HepG2 (cell line): ENCODE results near the gene RBM22. TPM values are rescaled to one million over a fixed set of nuclear protein-coding genes. Genes with fewer than 3 reads are reported as not detected.

Experiments
- ATAC-seq: fragments of 200-7000 bp; cut with Tn5 transposase; 3 replicates; pipeline ENCODE4 v1.9.1; 2020; ENCODE audit warnings: mild to moderate bottlenecking, moderate library complexity
- BruUV-seq: library from RNA; stranded (reverse); fragments of 400-500 nt; replicated peaks from 2 replicates; lab custom pipeline; 2021; lab: Mats Ljungman, UMichigan
- CTCF ChIA-PET: fragments of 300-600 bp; formaldehyde crosslinking; extraction: SDS; loops from one replicate; lab custom pipeline; 2021; ENCODE audit warnings: low total read pairs, inconsistent platforms, low intra/inter-chr PET ratio; lab: Yijun Ruan, JAX
- POLR2A ChIA-PET: fragments of 350-600 bp; sonication (Branson Sonifier 250); formaldehyde crosslinking; loops from one replicate; lab custom pipeline; 2020; ENCODE audit warnings: antibody characterized with exemption, inconsistent platforms; lab: Yijun Ruan, JAX
- DNase-seq: peaks from one replicate; pipeline ENCODE4 v3.0.0-alpha.2; 2015; ENCODE audit warnings: low spot score
- FAIRE-seq: peaks from 3 replicates; lab custom pipeline; 2011; peaks lifted over from hg19 to GRCh38; lab: Jason Lieb, UNC
- H2AFZ ChIP-seq: one replicate; pipeline ENCODE4 v1.6.1; 2011; ENCODE audit warnings: low read length, inconsistent platforms
- H3K27ac ChIP-seq: fragments of 300-600 bp; 3 replicates; pipeline ENCODE4 v1.8.0; 2011; ENCODE audit warnings: mixed run types, mild to moderate bottlenecking, mixed read lengths, low read length, inconsistent platforms; ENCODE audit not compliant: insufficient read depth; ENCODE audit errors: extremely low read length
- H3K27me3 ChIP-seq, 2 experiments: fragments of 200-600 bp in 1 of 2; 2 replicates in 1 of 2; 3 replicates in 1 of 2; pipeline versions ENCODE4 v1.6.0 to v1.8.0; 2011; ENCODE audit warnings: low read length in 2 of 2, mild to moderate bottlenecking in 2 of 2, moderate library complexity in 2 of 2, inconsistent platforms in 1 of 2; ENCODE audit not compliant: insufficient read depth in 2 of 2, control insufficient read depth in 1 of 2
- H3K36me3 ChIP-seq, 2 experiments: fragments of 200-600 bp in 1 of 2; replicated peaks in 1 of 2; 2 replicates in 1 of 2; 3 replicates in 1 of 2; pipeline versions ENCODE4 v1.5.1 to v1.8.0; 2011; ENCODE audit warnings: low read length in 2 of 2, inconsistent platforms in 1 of 2; ENCODE audit not compliant: insufficient read depth in 2 of 2, control insufficient read depth in 1 of 2
- H3K4me1 ChIP-seq: 2 replicates; pipeline ENCODE4 v1.5.1; 2012; ENCODE audit warnings: low read length, inconsistent platforms; ENCODE audit not compliant: insufficient read depth
- H3K4me2 ChIP-seq: 2 replicates; pipeline ENCODE4 v1.6.0; 2011; ENCODE audit warnings: low read depth, low read length, inconsistent platforms
- H3K4me3 ChIP-seq, 3 experiments: fragments of 200-600 bp in 1 of 3; sonication (generic), shearing (Covaris generic) in 1 of 3; replicated peaks in 1 of 3; 2 replicates each; pipeline ENCODE4 v1.5.1; 2011 to 2016; ENCODE audit warnings: low read length in 3 of 3, inconsistent platforms in 2 of 3, low read depth in 2 of 3, mild to moderate bottlenecking in 2 of 3, control low read depth in 1 of 3, mixed read lengths in 1 of 3; ENCODE audit not compliant: insufficient read depth in 1 of 3
- H3K79me2 ChIP-seq: one replicate; pipeline ENCODE4 v1.6.1; 2011; ENCODE audit warnings: low read length, inconsistent platforms; ENCODE audit not compliant: insufficient read depth
- H3K9ac ChIP-seq: 2 replicates; pipeline ENCODE4 v1.6.0; 2011; ENCODE audit warnings: mild to moderate bottlenecking, low read depth, low read length, inconsistent platforms; ENCODE audit not compliant: insufficient read depth
- H3K9me3 ChIP-seq: 2 replicates; pipeline ENCODE4 v1.5.1; 2012; ENCODE audit warnings: mild to moderate bottlenecking, low read length
- H4K20me1 ChIP-seq: 2 replicates; pipeline ENCODE4 v1.6.0; 2011; ENCODE audit warnings: inconsistent platforms, mild to moderate bottlenecking, low read length, moderate library complexity; ENCODE audit not compliant: insufficient read depth
- PTBP1 ChIP-seq: fragments of 200-400 bp; formaldehyde crosslinking; IDR thresholded peaks from 2 replicates; pipeline ENCODE4 v1.6.1; 2018; ENCODE audit warnings: low read length, low read depth; ENCODE audit not compliant: poor library complexity, severe bottlenecking
- SRSF1 ChIP-seq: fragments of 200-400 bp; formaldehyde crosslinking; optimal IDR thresholded peaks from 2 replicates; pipeline ENCODE3; 2017; ENCODE audit warnings: mild to moderate bottlenecking, low read depth, low read length, moderate library complexity
- ZNF749 ChIP-seq: sonication (generic); formaldehyde crosslinking; IDR thresholded peaks from 2 replicates; pipeline ENCODE4 v1.8.0; 2022; ENCODE audit warnings: mild to moderate bottlenecking, missing genetic modification reagents, moderate library complexity, borderline replicate concordance
- WGBS: methylation state at CpG from one replicate; pipeline ENCODE4 v1.1.6; 2017; ENCODE audit warnings: low lambda C conversion rate; 5-methylcytosine and 5-hydroxymethylcytosine counted together
- in situ Hi-C: cut with HindIII; loops from 2 replicates; pipeline ENCODE4 v1.10.0; 2017; ENCODE audit warnings: low pct_unique_long_range_greater_than_20kb; ENCODE audit not compliant: extremely low pct_ligation_motif_present
- intact Hi-C: fragments of 100-400 bp; cut with micrococcal nuclease; formaldehyde crosslinking; loops from one replicate; pipeline ENCODE4 v1.10.0; 2022; ENCODE audit not compliant: unreplicated experiment
- polyA plus RNA-seq, 8 experiments: library from polyadenylated mRNA; depleted of rRNA in 3 of 8; stranded (reverse) in 7 of 8; unstranded in 1 of 8; fragments of >200 nt; fragmentation: Illumina TruSeq in 4 of 8; extraction: Trizol in 4 of 8; gene quantifications; 2 replicates each; pipeline versions ENCODE4 v1.2.1 to v1.2.3, GENCODE V29; 2011 to 2016; ENCODE audit warnings: low read depth in 4 of 8, missing spikeins in 1 of 8, mixed read lengths in 1 of 8; ENCODE audit not compliant: insufficient read depth in 1 of 8
- total RNA-seq, 5 experiments: library from RNA; depleted of rRNA; stranded (reverse); fragments of >200 nt; fragmentation: Illumina TruSeq; extraction: Trizol; gene quantifications; 2 replicates each; pipeline ENCODE4 v1.2.3, GENCODE V29; 2016; ENCODE audit warnings: low read depth in 1 of 5
- TF ChIP-seq, protein P1 (sequence below): sonication (generic); formaldehyde crosslinking; IDR thresholded peaks from 2 replicates; pipeline ENCODE4 v1.8.0; 2022; ENCODE audit warnings: mild to moderate bottlenecking, missing genetic modification reagents
- TF ChIP-seq, protein P2 (sequence below), 2 experiments: fragments of 450-650 bp in 1 of 2; sonication (generic) in 1 of 2; formaldehyde crosslinking in 1 of 2; IDR thresholded peaks; 2 replicates each; pipeline versions ENCODE4 v1.6.1 to v1.8.0; 2016 to 2022; ENCODE audit warnings: antibody characterized with exemption in 1 of 2, mild to moderate bottlenecking in 1 of 2, missing genetic modification reagents in 1 of 2

RBM22 gene
- total and polyA plus RNA-seq, 2 of the 13 experiments (the other 11 are each of a cell fraction or from before 2014, with no cell fraction given), result 28.3 to 35.0 TPM

DNA sequence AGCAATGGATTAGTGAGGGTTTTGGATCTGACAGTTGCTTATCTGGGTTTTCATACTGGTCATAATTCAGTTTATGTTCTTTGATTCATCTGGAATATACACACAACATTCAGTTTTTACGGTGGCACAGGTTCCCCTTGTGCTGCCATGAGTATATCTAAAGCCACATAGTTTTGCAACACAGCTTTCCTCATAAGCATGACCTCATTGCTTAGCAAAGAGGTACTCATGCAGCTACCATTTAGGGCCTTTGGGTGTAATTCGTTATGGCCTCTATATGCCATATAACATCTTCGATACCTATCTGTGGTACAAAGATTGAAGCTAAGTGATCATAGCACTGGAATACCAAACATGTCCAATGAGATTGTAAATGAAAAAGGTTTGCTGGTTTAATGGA lies 2.9 kb upstream of the RBM22 start:
- H3K9ac ChIP-seq, result no peak overlapping the region
- no peak for ATAC-seq
- H3K4me1 ChIP-seq, result peaks cover 21% of the 10 kb centered on the region
- intact Hi-C loops (no loop called here), in situ Hi-C loops (no loop called here)
- FAIRE-seq, result no peak
- 75% methylated on average over 3 of the region's 3 CpGs for WGBS
- H3K9me3 ChIP-seq, result no peaks in the 10 kb centered on the region
- no peaks in the 10 kb centered on the region; a peak in 1 of 5 replicates for H3K27me3 ChIP-seq
- no peak overlapping the region for H3K27ac ChIP-seq
- H3K4me3 ChIP-seq, result no peak overlapping the region
- no peak for TF ChIP-seq PTBP1
- no peak for TF ChIP-seq ZNF749 (CRISPR knock-in tag)
- TF ChIP-seq SRSF1, result no peak
- no peak overlapping the region for H2AFZ ChIP-seq
- DNase-seq, result no peak
- no TSS peak for BruUV-seq
- no peak overlapping the region for H3K4me2 ChIP-seq
- no peaks in the 10 kb centered on the region for H4K20me1 ChIP-seq
- H3K36me3 ChIP-seq, result peaks cover 0 to 2% of the 10 kb centered on the region in 2 experiments; a peak in 1 of 5 replicates
- ChIA-PET CTCF (no interaction called here), POLR2A (no interaction called here)
- H3K79me2 ChIP-seq, result peaks cover 22% of the 10 kb centered on the region

DNA sequence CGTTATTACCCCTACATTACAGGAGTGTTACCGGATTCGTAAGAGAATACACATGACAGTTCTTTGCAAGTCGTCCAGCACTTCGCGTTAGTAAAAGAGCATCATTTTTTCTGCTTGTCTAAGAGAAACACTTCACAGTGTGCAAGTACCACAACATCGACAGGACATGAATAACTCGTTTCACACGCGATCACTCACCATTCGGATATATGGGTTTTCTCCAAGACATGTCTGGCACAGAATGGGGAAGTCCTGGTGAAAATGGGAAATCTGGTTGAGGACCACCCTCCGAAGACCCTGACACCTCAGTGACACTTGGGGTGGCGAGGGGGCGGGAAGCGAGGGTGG lies 642 bp downstream of the RBM22 start:
- peak overlapping the region; percentile 97 to 100 (median 99) for H3K4me3 ChIP-seq
- no peak for FAIRE-seq
- peaks cover 22% of the 10 kb centered on the region for H3K79me2 ChIP-seq
- H4K20me1 ChIP-seq, result no peaks in the 10 kb centered on the region
- ChIA-PET POLR2A (interaction anchor here (0.8 to 2.0 kb wide), 13 partner anchors 8 to 250 kb away, joined by 3 to 23 read pairs (median 4); partner anchors contain the start of genes DCTN4, IRGM and SMIM3), CTCF (interaction anchor here (1.1 kb wide), 1 partner anchor 138 kb away, joined by 5 read pairs; no protein-coding TSS in a partner anchor)
- H3K9ac ChIP-seq, result peak overlapping the region; percentile 95
- no peaks in the 10 kb centered on the region for H3K9me3 ChIP-seq
- peak overlapping the region; percentile 84 for H3K27ac ChIP-seq
- no TSS peak for BruUV-seq
- 6% methylated on average over 15 of the region's 15 CpGs for WGBS
- peak overlapping the region; percentile 88 for H3K4me2 ChIP-seq
- peaks cover 21% of the 10 kb centered on the region for H3K4me1 ChIP-seq
- ATAC-seq, result peak; percentile 16; the same call in 1 of the 3 replicates
- DNase-seq, result no peak
- intact Hi-C loops (loop anchor here (1.0 to 2.0 kb wide), 2 partner anchors 79 to 139 kb away; no protein-coding TSS in a partner anchor), in situ Hi-C loops (no loop called here)
- peaks cover 18 to 34% of the 10 kb centered on the region in 2 experiments for H3K36me3 ChIP-seq
- H3K27me3 ChIP-seq, result no peaks in the 10 kb centered on the region; a peak in 1 of 5 replicates
- no peak overlapping the region for H2AFZ ChIP-seq
- TF ChIP-seq, protein P1, sequence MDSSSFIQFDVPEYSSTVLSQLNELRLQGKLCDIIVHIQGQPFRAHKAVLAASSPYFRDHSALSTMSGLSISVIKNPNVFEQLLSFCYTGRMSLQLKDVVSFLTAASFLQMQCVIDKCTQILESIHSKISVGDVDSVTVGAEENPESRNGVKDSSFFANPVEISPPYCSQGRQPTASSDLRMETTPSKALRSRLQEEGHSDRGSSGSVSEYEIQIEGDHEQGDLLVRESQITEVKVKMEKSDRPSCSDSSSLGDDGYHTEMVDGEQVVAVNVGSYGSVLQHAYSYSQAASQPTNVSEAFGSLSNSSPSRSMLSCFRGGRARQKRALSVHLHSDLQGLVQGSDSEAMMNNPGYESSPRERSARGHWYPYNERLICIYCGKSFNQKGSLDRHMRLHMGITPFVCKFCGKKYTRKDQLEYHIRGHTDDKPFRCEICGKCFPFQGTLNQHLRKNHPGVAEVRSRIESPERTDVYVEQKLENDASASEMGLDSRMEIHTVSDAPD, result no peak
- TF ChIP-seq, protein P2, sequence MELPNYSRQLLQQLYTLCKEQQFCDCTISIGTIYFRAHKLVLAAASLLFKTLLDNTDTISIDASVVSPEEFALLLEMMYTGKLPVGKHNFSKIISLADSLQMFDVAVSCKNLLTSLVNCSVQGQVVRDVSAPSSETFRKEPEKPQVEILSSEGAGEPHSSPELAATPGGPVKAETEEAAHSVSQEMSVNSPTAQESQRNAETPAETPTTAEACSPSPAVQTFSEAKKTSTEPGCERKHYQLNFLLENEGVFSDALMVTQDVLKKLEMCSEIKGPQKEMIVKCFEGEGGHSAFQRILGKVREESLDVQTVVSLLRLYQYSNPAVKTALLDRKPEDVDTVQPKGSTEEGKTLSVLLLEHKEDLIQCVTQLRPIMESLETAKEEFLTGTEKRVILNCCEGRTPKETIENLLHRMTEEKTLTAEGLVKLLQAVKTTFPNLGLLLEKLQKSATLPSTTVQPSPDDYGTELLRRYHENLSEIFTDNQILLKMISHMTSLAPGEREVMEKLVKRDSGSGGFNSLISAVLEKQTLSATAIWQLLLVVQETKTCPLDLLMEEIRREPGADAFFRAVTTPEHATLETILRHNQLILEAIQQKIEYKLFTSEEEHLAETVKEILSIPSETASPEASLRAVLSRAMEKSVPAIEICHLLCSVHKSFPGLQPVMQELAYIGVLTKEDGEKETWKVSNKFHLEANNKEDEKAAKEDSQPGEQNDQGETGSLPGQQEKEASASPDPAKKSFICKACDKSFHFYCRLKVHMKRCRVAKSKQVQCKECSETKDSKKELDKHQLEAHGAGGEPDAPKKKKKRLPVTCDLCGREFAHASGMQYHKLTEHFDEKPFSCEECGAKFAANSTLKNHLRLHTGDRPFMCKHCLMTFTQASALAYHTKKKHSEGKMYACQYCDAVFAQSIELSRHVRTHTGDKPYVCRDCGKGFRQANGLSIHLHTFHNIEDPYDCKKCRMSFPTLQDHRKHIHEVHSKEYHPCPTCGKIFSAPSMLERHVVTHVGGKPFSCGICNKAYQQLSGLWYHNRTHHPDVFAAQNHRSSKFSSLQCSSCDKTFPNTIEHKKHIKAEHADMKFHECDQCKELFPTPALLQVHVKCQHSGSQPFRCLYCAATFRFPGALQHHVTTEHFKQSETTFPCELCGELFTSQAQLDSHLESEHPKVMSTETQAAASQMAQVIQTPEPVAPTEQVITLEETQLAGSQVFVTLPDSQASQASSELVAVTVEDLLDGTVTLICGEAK (IDR thresholded peaks at IDR 0.05), result no peak
- TF ChIP-seq, protein P2 (CRISPR knock-in tag; IDR thresholded peaks at IDR 0.05), result no peak
